Endothelial cell of umbilical vein (primary cell): ENCODE measurements around the gene CD47. TPM values are rescaled to one million over a fixed set of nuclear protein-coding genes. Genes with fewer than 3 reads are reported as not detected.

Experiments used
- BruUV-seq: library from RNA; stranded (reverse); fragments of 400-500 nt; replicated peaks from 2 replicates; lab custom pipeline; 2021; lab: Mats Ljungman, UMichigan
- CTCF ChIA-PET: fragments of 300-600, 350-600 bp; sonication (Branson Sonifier 250); formaldehyde crosslinking; loops from one replicate; lab custom pipeline; 2021; ENCODE audit warnings: antibody characterized with exemption, inconsistent platforms; lab: Charles Lee
- POLR2A ChIA-PET: fragments of 300-600, 350-600 bp; sonication (Branson Sonifier 250); formaldehyde crosslinking; loops from one replicate; lab custom pipeline; 2021; ENCODE audit warnings: antibody characterized with exemption, inconsistent platforms; lab: Charles Lee
- DNase-seq: peaks from one replicate; pipeline ENCODE4 v3.0.0-alpha.2; 2011; ENCODE audit warnings: low read depth, low spot score
- FAIRE-seq: peaks from 2 replicates; lab custom pipeline; 2011; peaks lifted over from hg19 to GRCh38; lab: Jason Lieb, UNC
- H2AFZ ChIP-seq: 2 replicates; pipeline ENCODE4 v1.6.0; 2012; ENCODE audit warnings: low read depth, low read length, control low read depth, inconsistent platforms
- H3K27ac ChIP-seq: 2 replicates; pipeline ENCODE4 v1.5.1; 2011; ENCODE audit warnings: low read depth, mild to moderate bottlenecking, control low read depth, low read length, moderate library complexity; ENCODE audit not compliant: insufficient read depth
- H3K27me3 ChIP-seq, 2 experiments: 2 replicates each; pipeline versions ENCODE4 v1.6.0 to v1.6.1; 2011; ENCODE audit warnings: low read length in 2 of 2, mixed read lengths in 1 of 2; ENCODE audit not compliant: control insufficient read depth in 2 of 2, insufficient read depth in 2 of 2
- H3K36me3 ChIP-seq, 2 experiments: 2 replicates in 1 of 2; 3 replicates in 1 of 2; pipeline ENCODE4 v1.5.1; 2011; ENCODE audit warnings: low read length in 2 of 2, mild to moderate bottlenecking in 1 of 2, moderate library complexity in 1 of 2; ENCODE audit not compliant: control insufficient read depth in 2 of 2, insufficient read depth in 2 of 2; ENCODE audit errors: extremely low read depth in 1 of 2
- H3K4me1 ChIP-seq: 3 replicates; pipeline ENCODE4 v1.5.1; 2011; ENCODE audit warnings: mild to moderate bottlenecking, low read length; ENCODE audit not compliant: control insufficient read depth, insufficient read depth; ENCODE audit errors: extremely low read depth
- H3K4me2 ChIP-seq: 2 replicates; pipeline ENCODE4 v1.6.1; 2011; ENCODE audit warnings: low read length, control low read depth, mixed read lengths; ENCODE audit not compliant: insufficient read depth
- H3K4me3 ChIP-seq, 3 experiments: fragments of 200-600 bp in 1 of 3; sonication (generic), shearing (Covaris generic) in 1 of 3; replicated peaks in 1 of 3; 2 replicates each; pipeline ENCODE4 v1.5.1; 2011 to 2016; ENCODE audit warnings: control low read depth in 3 of 3, low read length in 3 of 3, mild to moderate bottlenecking in 2 of 3, inconsistent platforms in 1 of 3, low read depth in 1 of 3, moderate library complexity in 1 of 3; ENCODE audit not compliant: insufficient read depth in 1 of 3
- H3K79me2 ChIP-seq: 2 replicates; pipeline ENCODE4 v1.6.0; 2012; ENCODE audit warnings: low read length, inconsistent platforms; ENCODE audit not compliant: control insufficient read depth, insufficient read depth
- H3K9ac ChIP-seq: replicated peaks from 2 replicates; pipeline ENCODE3; 2011; ENCODE audit warnings: low read length, control low read depth; ENCODE audit not compliant: insufficient read depth; ENCODE audit errors: extremely low read depth
- H3K9me1 ChIP-seq: replicated peaks from 3 replicates; pipeline ENCODE4 v1.6.0; 2011; ENCODE audit warnings: mild to moderate bottlenecking, low read length; ENCODE audit not compliant: control insufficient read depth, insufficient read depth; ENCODE audit errors: extremely low read depth
- H3K9me3 ChIP-seq: replicated peaks from 2 replicates; pipeline ENCODE4 v1.5.1; 2012; ENCODE audit warnings: low read length, inconsistent platforms; ENCODE audit not compliant: control insufficient read depth, insufficient read depth
- H4K20me1 ChIP-seq: replicated peaks from 2 replicates; pipeline ENCODE3; 2011; ENCODE audit warnings: mild to moderate bottlenecking, low read length; ENCODE audit not compliant: control insufficient read depth, insufficient read depth; ENCODE audit errors: extremely low read depth
- CTCF ChIP-seq, 2 donors: IDR thresholded peaks; 1 replicate in 1 of 2; 2 replicates in 1 of 2; pipeline ENCODE4 v1.5.1; 2011; ENCODE audit warnings: low read length in 2 of 2, mild to moderate bottlenecking in 2 of 2, moderate library complexity in 2 of 2, control low read depth in 1 of 2, inconsistent platforms in 1 of 2, low read depth in 1 of 2; ENCODE audit not compliant: insufficient read depth in 1 of 2; ENCODE audit errors: extremely low read depth in 1 of 2
- EZH2 ChIP-seq: IDR thresholded peaks from 2 replicates; pipeline ENCODE4 v1.6.1; 2012; ENCODE audit warnings: borderline replicate concordance, low read depth, mild to moderate bottlenecking, moderate library complexity, low read length, inconsistent platforms; ENCODE audit not compliant: severe bottlenecking
- FOS ChIP-seq: IDR thresholded peaks from 2 replicates; pipeline ENCODE4 v1.6.1; 2011; ENCODE audit warnings: mild to moderate bottlenecking, low read length, moderate library complexity, borderline replicate concordance; ENCODE audit not compliant: insufficient read depth
- GATA2 ChIP-seq: IDR thresholded peaks from 2 replicates; pipeline ENCODE4 v1.7.0; 2011; ENCODE audit warnings: low read depth, mild to moderate bottlenecking, moderate library complexity, mixed read lengths, low read length; ENCODE audit not compliant: insufficient read length, insufficient read depth
- JUN ChIP-seq: IDR thresholded peaks from 2 replicates; pipeline ENCODE4 v1.6.1; 2011; ENCODE audit warnings: borderline replicate concordance, low read depth; ENCODE audit not compliant: insufficient read length, insufficient read depth
- MAX ChIP-seq: IDR thresholded peaks from 2 replicates; pipeline ENCODE4 v1.6.1; 2011; ENCODE audit not compliant: insufficient read depth, insufficient read length
- MYC ChIP-seq: IDR thresholded peaks from one replicate; pipeline ENCODE4 v1.6.1; 2011; ENCODE audit warnings: mild to moderate bottlenecking, low read depth, low read length
- POLR2A ChIP-seq: IDR thresholded peaks from 2 replicates; pipeline ENCODE4 v1.6.1; 2012; ENCODE audit warnings: low read depth, mild to moderate bottlenecking, control low read depth, low read length
- POLR2AphosphoS5 ChIP-seq: IDR thresholded peaks from 2 replicates; pipeline ENCODE4 v1.6.1; 2012; ENCODE audit warnings: low read depth, mild to moderate bottlenecking, control low read depth, low read length, moderate library complexity; ENCODE audit not compliant: insufficient read depth
- dilution Hi-C: fragments of 300-500 bp; cut with MboI; formaldehyde crosslinking; loops from one replicate; pipeline ENCODE4 v1.15.0; 2019; ENCODE audit warnings: low sequenced_read_pairs; ENCODE audit not compliant: extremely low pct_ligation_motif_present
- intact Hi-C: fragments of 100-400 bp; cut with micrococcal nuclease; formaldehyde crosslinking; loops from one replicate; pipeline ENCODE4 v1.10.0; 2022
- polyA plus RNA-seq, 4 experiments: library from polyadenylated mRNA; depleted of rRNA in 3 of 4; stranded (reverse) in 3 of 4; unstranded in 1 of 4; fragments of >200 nt; gene quantifications; 2 replicates each; pipeline versions ENCODE4 v1.2.1 to v1.2.3, GENCODE V29; 2011 to 2012; ENCODE audit warnings: missing spikeins in 1 of 4
- total RNA-seq: library from RNA; stranded (reverse); gene quantifications from 2 replicates; pipeline ENCODE4 v1.2.3, GENCODE V29; 2021

The CD47 gene
- total and polyA plus RNA-seq, 2 donors (not counting 3 experiments of a cell fraction or from before 2014, with no cell fraction given) = 29.3 to 32.2 TPM

- FAIRE-seq (no peak), DNase-seq (no peak)
- intact Hi-C loops (no loop called here), dilution Hi-C loops (no loop called here)
- H3K27ac ChIP-seq = no peak overlapping the region
- H3K4me3 ChIP-seq = no peak overlapping the region
- POLR2A ChIA-PET = no interaction called here
- H3K4me2 ChIP-seq = no peak overlapping the region
- no peaks in the 10 kb centered on the region for H3K4me1 ChIP-seq
- no peaks in the 10 kb centered on the region for H3K79me2 ChIP-seq
- H2AFZ ChIP-seq = no peak overlapping the region
- no peaks in the 10 kb centered on the region for H3K36me3 ChIP-seq
- no peaks in the 10 kb centered on the region for H3K9me1 ChIP-seq
- H3K9ac ChIP-seq = no peak overlapping the region
- CTCF ChIA-PET = no interaction called here
- H3K27me3 ChIP-seq = peaks cover 4 to 5% of the 10 kb centered on the region in 2 experiments
- TF ChIP-seq FOS = no peak
- TF ChIP-seq CTCF (IDR thresholded peaks at IDR 0.05; ENCODE audit: extremely low read depth in 1 of 2, insufficient read depth in 1 of 2, low read depth in 1 of 2, low read length in 2 of 2) = no peak
- no peak for TF ChIP-seq JUN
- no peak for TF ChIP-seq GATA2
- no peak for TF ChIP-seq POLR2A
- TF ChIP-seq POLR2AphosphoS5 = no peak
- TF ChIP-seq EZH2 = no peak
- no peak for TF ChIP-seq MAX
- TF ChIP-seq MYC = no peak
- H3K9me3 ChIP-seq = no peaks in the 10 kb centered on the region
- H4K20me1 ChIP-seq = no peaks in the 10 kb centered on the region
- no TSS peak for BruUV-seq
Measured at GRCh38 chr3:108097322-108098002, 6.6 kb upstream of the CD47 start.
